OCI-LY1 (cell line): ENCODE results near the gene ARMC9.

Experiments used
- H2AFZ ChIP-seq: fragments of 200-600 bp; sonication (generic), shearing (Covaris generic); 2 replicates; pipeline ENCODE4 v1.6.0; 2014; ENCODE audit warnings: antibody characterized with exemption, mild to moderate bottlenecking, low read length
- H3F3A ChIP-seq: fragments of 200-600 bp; sonication (generic), shearing (Covaris generic); 2 replicates; pipeline ENCODE4 v1.6.0; 2014; ENCODE audit warnings: mild to moderate bottlenecking, antibody characterized with exemption, low read length, moderate library complexity; ENCODE audit not compliant: insufficient read depth
- H3K27ac ChIP-seq: fragments of 200-600 bp; sonication (generic); 2 replicates; pipeline ENCODE4 v1.5.1; 2014; ENCODE audit warnings: low read length, mixed run types, mild to moderate bottlenecking, low read depth; ENCODE audit not compliant: poor library complexity, severe bottlenecking
- H3K27me3 ChIP-seq: fragments of 200-600 bp; sonication (generic); 2 replicates; pipeline ENCODE4 v1.6.0; 2014; ENCODE audit warnings: antibody characterized with exemption, mild to moderate bottlenecking, low read length, moderate library complexity; ENCODE audit not compliant: insufficient read depth
- H3K36me3 ChIP-seq: fragments of 200-600 bp; sonication (generic); 2 replicates; pipeline ENCODE4 v1.6.1; 2014; ENCODE audit warnings: mild to moderate bottlenecking, antibody characterized with exemption, low read length, moderate library complexity, mixed read lengths; ENCODE audit not compliant: insufficient read depth
- H3K4me1 ChIP-seq: fragments of 200-600 bp; sonication (generic); 2 replicates; pipeline ENCODE4 v1.5.1; 2014; ENCODE audit warnings: mild to moderate bottlenecking, low read length, moderate library complexity; ENCODE audit not compliant: insufficient read depth, severe bottlenecking
- H3K4me2 ChIP-seq: fragments of 200-600 bp; sonication (generic), shearing (Covaris generic); 2 replicates; pipeline ENCODE4 v1.6.1; 2014; ENCODE audit warnings: low read length
- H3K4me3 ChIP-seq: fragments of 200-600 bp; sonication (generic); 2 replicates; pipeline ENCODE4 v1.5.1; 2014; ENCODE audit warnings: low read length, low read depth, mild to moderate bottlenecking, mixed read lengths; ENCODE audit not compliant: poor library complexity, severe bottlenecking
- H3K79me2 ChIP-seq: fragments of 200-600 bp; shearing (Covaris generic); 2 replicates; pipeline ENCODE4 v1.6.1; 2016; ENCODE audit warnings: mixed run types, low read length, mixed read lengths; ENCODE audit not compliant: insufficient read depth
- H3K9ac ChIP-seq: fragments of 200-600 bp; sonication (generic), shearing (Covaris generic); 2 replicates; pipeline ENCODE4 v1.6.1; 2014; ENCODE audit warnings: mild to moderate bottlenecking, low read length, mixed read lengths
- H3K9me2 ChIP-seq: fragments of 200-600 bp; sonication (generic), shearing (Covaris generic); 2 replicates; pipeline ENCODE4 v1.6.1; 2014; ENCODE audit warnings: low read depth, mild to moderate bottlenecking, low read length, mixed read lengths
- H3K9me3 ChIP-seq: fragments of 200-600 bp; shearing (Covaris generic); 2 replicates; pipeline ENCODE4 v1.6.1; 2014; ENCODE audit warnings: low read length, mixed read lengths
- H4K20me1 ChIP-seq: fragments of 200-600 bp; sonication (generic), shearing (Covaris generic); 2 replicates; pipeline ENCODE4 v1.6.0; 2016; ENCODE audit warnings: mild to moderate bottlenecking, low read length; ENCODE audit not compliant: insufficient read depth
- EZH2 ChIP-seq: fragments of 200-600 bp; sonication (generic), shearing (Covaris generic); IDR thresholded peaks from 2 replicates; pipeline ENCODE4 v1.8.0; 2017; ENCODE audit warnings: borderline replicate concordance, mixed run types, mild to moderate bottlenecking, antibody characterized with exemption, low read length, moderate library complexity, mixed read lengths
- TF ChIP-seq, protein P1 (sequence below): fragments of 200-600 bp; sonication (generic), shearing (Covaris generic); IDR thresholded peaks from 2 replicates; pipeline ENCODE4 v1.5.1; 2017; ENCODE audit warnings: mild to moderate bottlenecking, antibody characterized with exemption, low read length, moderate library complexity, mixed read lengths

The ARMC9 gene

DNA sequence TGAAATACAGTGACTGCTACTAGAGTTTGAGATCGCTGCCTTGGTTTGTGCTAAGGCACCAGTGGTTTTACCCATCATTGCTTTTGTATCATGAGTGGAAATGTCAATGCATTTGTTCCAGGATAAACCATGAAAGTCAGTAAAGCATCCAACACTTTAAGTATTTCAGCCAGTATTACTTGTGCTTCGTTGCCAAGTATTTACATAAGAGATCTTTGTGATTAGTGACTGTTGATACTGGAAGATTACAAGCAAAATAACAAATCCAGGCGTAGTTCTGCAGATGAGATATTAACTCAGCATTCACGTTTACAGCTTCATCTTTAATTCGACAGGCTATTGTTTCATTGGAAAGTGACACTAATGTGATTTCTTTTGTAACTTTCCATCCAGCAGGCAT is 106.8 kb downstream of the ARMC9 start:
- no peak overlapping the region for H3K27ac ChIP-seq
- H3K4me2 ChIP-seq, result no peak overlapping the region
- no peak overlapping the region for H2AFZ ChIP-seq
- H4K20me1 ChIP-seq, result no peaks in the 10 kb centered on the region
- no peaks in the 10 kb centered on the region for H3K27me3 ChIP-seq
- TF ChIP-seq, protein P1, sequence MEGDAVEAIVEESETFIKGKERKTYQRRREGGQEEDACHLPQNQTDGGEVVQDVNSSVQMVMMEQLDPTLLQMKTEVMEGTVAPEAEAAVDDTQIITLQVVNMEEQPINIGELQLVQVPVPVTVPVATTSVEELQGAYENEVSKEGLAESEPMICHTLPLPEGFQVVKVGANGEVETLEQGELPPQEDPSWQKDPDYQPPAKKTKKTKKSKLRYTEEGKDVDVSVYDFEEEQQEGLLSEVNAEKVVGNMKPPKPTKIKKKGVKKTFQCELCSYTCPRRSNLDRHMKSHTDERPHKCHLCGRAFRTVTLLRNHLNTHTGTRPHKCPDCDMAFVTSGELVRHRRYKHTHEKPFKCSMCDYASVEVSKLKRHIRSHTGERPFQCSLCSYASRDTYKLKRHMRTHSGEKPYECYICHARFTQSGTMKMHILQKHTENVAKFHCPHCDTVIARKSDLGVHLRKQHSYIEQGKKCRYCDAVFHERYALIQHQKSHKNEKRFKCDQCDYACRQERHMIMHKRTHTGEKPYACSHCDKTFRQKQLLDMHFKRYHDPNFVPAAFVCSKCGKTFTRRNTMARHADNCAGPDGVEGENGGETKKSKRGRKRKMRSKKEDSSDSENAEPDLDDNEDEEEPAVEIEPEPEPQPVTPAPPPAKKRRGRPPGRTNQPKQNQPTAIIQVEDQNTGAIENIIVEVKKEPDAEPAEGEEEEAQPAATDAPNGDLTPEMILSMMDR, result no peak
- no peak for TF ChIP-seq EZH2
- H3K9ac ChIP-seq, result no peak overlapping the region
- no peaks in the 10 kb centered on the region for H3K36me3 ChIP-seq
- no peaks in the 10 kb centered on the region for H3K9me3 ChIP-seq
- H3K4me3 ChIP-seq, result no peak overlapping the region
- no peaks in the 10 kb centered on the region for H3K79me2 ChIP-seq
- no peaks in the 10 kb centered on the region; the same call in 1 of the 2 replicates for H3F3A ChIP-seq
- peaks cover 9% of the 10 kb centered on the region for H3K4me1 ChIP-seq
- no peaks in the 10 kb centered on the region for H3K9me2 ChIP-seq

DNA sequence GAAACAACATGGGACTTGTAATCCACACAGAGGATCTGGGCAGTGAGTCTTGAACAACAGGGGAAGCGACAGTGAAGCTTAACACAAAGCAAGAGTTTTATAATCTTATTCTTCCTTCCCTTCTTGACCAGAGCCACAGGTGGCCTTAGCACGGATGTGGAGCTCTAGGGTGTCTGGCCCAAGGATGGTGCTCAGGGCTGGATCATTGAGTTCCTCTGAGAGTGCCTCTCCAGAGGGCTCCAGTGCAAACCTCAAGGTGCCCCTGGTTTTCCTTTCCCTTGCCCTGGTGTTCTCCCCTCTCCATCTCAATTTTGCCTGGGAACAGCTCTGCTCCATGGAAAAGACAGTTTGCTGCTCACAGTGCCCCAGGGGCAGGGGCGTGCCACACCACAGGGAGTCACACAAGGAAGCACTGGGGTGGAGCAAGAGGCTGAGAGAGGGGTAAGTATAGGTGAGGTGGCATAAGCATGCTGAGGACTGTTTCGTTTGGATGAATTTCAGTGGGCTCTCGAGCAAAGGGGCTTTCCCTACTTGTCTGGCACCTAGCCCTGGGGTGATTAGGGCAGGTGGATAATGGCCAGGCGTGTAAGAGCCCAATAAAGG is 108.5 kb downstream of the ARMC9 start:
- TF ChIP-seq EZH2, result no peak
- TF ChIP-seq, protein P1, result no peak
- H3K27me3 ChIP-seq, result no peaks in the 10 kb centered on the region

DNA sequence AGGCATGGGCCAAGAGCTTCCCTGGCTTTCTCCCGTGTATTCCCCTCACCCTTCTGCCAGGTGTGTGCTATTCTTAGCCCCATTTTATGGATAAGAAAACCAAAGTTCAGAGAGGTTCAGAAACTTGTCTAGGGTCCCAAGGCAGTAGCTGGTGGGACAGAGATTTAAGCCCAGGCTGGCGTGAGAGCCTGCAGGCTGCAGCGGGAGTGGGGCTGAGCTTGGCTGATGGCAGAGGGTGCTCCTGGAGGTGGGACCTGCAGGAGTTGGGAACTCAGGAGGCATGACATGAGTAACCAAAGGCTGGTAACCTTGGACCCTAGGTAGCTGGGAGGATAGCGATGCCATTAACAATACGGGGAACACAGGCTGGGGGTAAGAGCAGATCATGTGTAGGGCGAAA is 109.8 kb downstream of the ARMC9 start:
- Histone ChIP-seq H3K27me3 (no peaks in the 10 kb centered on the region), H2AFZ (no peak overlapping the region), H3F3A (no peaks in the 10 kb centered on the region; the same call in 1 of the 2 replicates), H3K9me2 (no peaks in the 10 kb centered on the region), H3K9ac (no peak overlapping the region), H3K4me3 (no peak overlapping the region), H3K4me1 (peaks cover 3% of the 10 kb centered on the region), H3K79me2 (no peaks in the 10 kb centered on the region), H3K9me3 (no peaks in the 10 kb centered on the region), H3K27ac (no peak overlapping the region), H3K4me2 (no peak overlapping the region), H3K36me3 (no peaks in the 10 kb centered on the region), H4K20me1 (no peaks in the 10 kb centered on the region)
- TF ChIP-seq, protein P1, result no peak
- no peak for TF ChIP-seq EZH2

More for the DNA sequence above, 108.5 kb downstream of the ARMC9 start:
- H3K4me2 ChIP-seq, result no peak overlapping the region
- no peak overlapping the region for H3K27ac ChIP-seq
- H3K36me3 ChIP-seq, result no peaks in the 10 kb centered on the region
- H3K4me1 ChIP-seq, result no peaks in the 10 kb centered on the region
- no peaks in the 10 kb centered on the region for H3K79me2 ChIP-seq
- no peak overlapping the region for H2AFZ ChIP-seq
- H3K4me3 ChIP-seq, result no peak overlapping the region
- no peaks in the 10 kb centered on the region; the same call in 1 of the 2 replicates for H3F3A ChIP-seq
- H4K20me1 ChIP-seq, result no peaks in the 10 kb centered on the region
- H3K9me3 ChIP-seq, result no peaks in the 10 kb centered on the region
- H3K9me2 ChIP-seq, result no peaks in the 10 kb centered on the region
- no peak overlapping the region for H3K9ac ChIP-seq
